ENCODE results near the gene PSMB5.
"Not testable (repeated sequence)": the region's sequence is repeated elsewhere in the genome, so short reads cannot be mapped to it uniquely, and the experiment has no call there.

Gene PSMB5

GRCh38 chr14:23043145-23043544 is 8.4 kb upstream of the PSMB5 start:
- DNase-seq, result no peak

- no peak for DNase-seq
Observed at GRCh38 chr14:23042162-23042965, 7.7 kb upstream of the PSMB5 start, which contains the start of gene PSMB11. PSMB11 (plus strand) TSS chr14:23042212; CDS start chr14:23042226, 14 bp downstream.

- DNase-seq, result no peak
Observed at GRCh38 chr14:23041729-23042128, 7.0 kb upstream of the PSMB5 start.

- DNase-seq, result no peak
Observed at GRCh38 chr14:23040100-23040499, 5.4 kb upstream of the PSMB5 start.

GRCh38 chr14:23035303-23036144 is 824 bp upstream of the PSMB5 start:
- DNase-seq, result no peak

- DNase-seq, result peak; percentile 17
Observed at GRCh38 chr14:23033801-23034497, 751 bp downstream of the PSMB5 start.

- no peak for DNase-seq
Observed at GRCh38 chr14:23033251-23033727, 1.4 kb downstream of the PSMB5 start.

- no peak for DNase-seq
Observed at GRCh38 chr14:23030936-23031335, 3.8 kb downstream of the PSMB5 start.

- DNase-seq, result no peak
Observed at GRCh38 chr14:23028799-23029198, 5.9 kb downstream of the PSMB5 start.

- DNase-seq, result no peak
Observed at GRCh38 chr14:23025151-23025814, 9.4 kb downstream of the PSMB5 start.

GRCh38 chr14:23024612-23025075 is 10.1 kb downstream of the PSMB5 start:
- DNase-seq, result no peak

- DNase-seq, result no peak
Observed at GRCh38 chr14:23023795-23024152, 10.9 kb downstream of the PSMB5 start.

- no peak for DNase-seq
Observed at GRCh38 chr14:23023022-23023794, 11.5 kb downstream of the PSMB5 start.

GRCh38 chr14:23021889-23022442 is 12.7 kb downstream of the PSMB5 start:
- DNase-seq, result no peak

- DNase-seq, result no peak
Observed at GRCh38 chr14:23021434-23021833, 13.3 kb downstream of the PSMB5 start.

GRCh38 chr14:23020143-23021128 is 14.3 kb downstream of the PSMB5 start:
- DNase-seq, result no peak

- DNase-seq, result no peak
Observed at GRCh38 chr14:23018107-23018506, 16.6 kb downstream of the PSMB5 start.

- DNase-seq, result no peak
Observed at GRCh38 chr14:23017091-23017490, 17.6 kb downstream of the PSMB5 start.

- DNase-seq, result no peak
Observed at GRCh38 chr14:23015618-23016017, 19.1 kb downstream of the PSMB5 start.

GRCh38 chr14:23013749-23014054 is 21.0 kb downstream of the PSMB5 start:
- not testable (repeated sequence) for DNase-seq

Measured in RPMI8226 (cell line).